Glomerular visceral epithelial cell (primary cell): ENCODE data around the gene RPS8.
"Not testable (repeated sequence)": the region's sequence is repeated elsewhere in the genome, so short reads cannot be mapped to it uniquely, and the experiment has no call there.

ENCODE experiments used
- DNase-seq: peaks from one replicate; pipeline ENCODE4 v3.0.0-alpha.2; 2016; ENCODE audit errors: extremely low spot score

The RPS8 gene

GRCh38 chr1:44775078-44775929 is at the start of gene RPS8:
RPS8 (plus strand) TSS chr1:44775540; CDS start chr1:44775597, 57 bp downstream.
- peak; percentile 91 for DNase-seq

GRCh38 chr1:44730741-44731512 is 44.4 kb upstream of the RPS8 start, which contains the start of gene RNU5D-1:
RNU5D-1 (minus strand) TSS chr1:44731170.
- DNase-seq: peak; percentile 97

GRCh38 chr1:44733365-44733764 is 42.0 kb upstream of the RPS8 start:
- peak; percentile 70 for DNase-seq

DNA sequence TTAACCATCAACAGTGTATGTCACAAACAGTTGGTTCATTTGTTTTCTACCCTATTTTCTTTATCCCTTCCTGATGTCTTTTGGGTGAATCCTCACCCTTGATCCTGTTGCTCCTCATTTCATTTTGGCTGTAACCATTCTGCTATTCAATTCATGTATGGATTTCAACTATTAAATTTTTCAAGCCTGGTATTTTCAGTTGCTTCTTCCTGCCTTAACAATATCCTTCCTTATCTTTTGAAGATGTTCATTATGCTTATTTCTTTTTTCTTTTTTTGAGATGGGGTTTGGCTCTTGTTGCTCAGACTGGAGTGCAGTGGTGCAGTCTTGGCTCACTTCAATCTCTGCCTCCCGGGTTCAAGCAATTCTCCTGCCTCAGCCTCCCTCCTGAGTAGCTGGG is 41.6 kb upstream of the RPS8 start:
- DNase-seq: no peak

- no peak for DNase-seq
These were observed 39.3 kb upstream of the RPS8 start for GRCh38 chr1:44735992-44736391.

DNA sequence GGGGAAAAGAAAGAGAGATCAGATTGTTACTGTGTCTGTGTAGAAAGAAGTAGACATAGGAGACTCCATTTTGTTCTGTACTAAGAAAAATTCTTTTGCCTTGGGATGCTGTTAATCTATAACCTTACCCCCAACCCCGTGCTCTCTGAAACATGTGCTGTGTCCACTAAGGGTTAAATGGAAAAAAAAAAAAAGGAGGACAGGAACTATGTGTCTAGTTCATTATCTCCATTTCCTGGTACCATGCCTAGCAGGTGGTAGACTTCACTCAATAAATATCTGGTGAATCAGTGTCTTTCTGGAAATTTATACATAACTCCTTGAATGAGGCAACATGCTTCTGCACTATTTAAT is 36.4 kb upstream of the RPS8 start:
- not testable (repeated sequence) for DNase-seq

DNA sequence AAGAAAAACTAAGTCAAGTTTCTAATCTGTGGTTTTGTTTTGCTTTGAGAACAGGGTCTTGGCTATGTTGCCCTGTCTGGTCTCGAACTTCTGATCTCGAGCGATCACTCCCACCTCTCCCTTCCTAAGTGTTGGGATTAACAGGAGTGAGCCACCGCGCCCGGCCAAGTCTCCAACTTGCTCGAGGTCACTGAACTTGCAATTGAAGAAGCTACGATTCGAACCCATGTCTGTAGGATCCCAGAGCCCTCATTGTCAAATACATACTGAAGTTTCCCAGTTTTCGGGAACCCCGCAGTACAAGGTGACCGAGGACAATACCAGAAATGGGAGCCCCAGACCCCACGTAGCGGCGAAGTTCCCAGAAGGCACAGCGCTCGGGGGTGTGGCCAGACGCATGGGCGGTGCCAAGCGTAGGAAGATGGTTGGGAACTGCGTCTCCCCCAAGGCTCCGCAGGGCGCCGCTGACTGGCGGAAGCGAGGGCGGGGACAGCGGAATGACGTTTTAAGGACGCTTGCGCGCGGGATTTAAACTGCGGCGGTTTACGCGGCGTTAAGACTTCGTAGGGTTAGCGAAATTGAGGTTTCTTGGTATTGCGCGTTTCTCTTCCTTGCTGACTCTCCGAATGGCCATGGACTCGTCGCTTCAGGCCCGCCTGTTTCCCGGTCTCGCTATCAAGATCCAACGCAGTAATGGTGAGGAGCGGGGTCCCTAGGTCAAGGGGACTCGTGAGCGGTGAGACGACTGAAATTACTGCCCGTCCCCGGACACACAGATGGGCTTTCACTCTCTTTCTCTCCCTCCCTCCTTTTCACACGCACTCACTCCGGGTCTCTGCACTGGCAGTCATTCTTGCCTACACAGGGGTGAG is 35.8 kb upstream of the RPS8 start, which contains the start of gene KIF2C:
Gene KIF2C, plus strand, starts transcription at position 531 of the 872 bp plus-strand sequence. Its CDS starts 96 bp downstream, at position 627.
- peak; percentile 98 for DNase-seq

DNA sequence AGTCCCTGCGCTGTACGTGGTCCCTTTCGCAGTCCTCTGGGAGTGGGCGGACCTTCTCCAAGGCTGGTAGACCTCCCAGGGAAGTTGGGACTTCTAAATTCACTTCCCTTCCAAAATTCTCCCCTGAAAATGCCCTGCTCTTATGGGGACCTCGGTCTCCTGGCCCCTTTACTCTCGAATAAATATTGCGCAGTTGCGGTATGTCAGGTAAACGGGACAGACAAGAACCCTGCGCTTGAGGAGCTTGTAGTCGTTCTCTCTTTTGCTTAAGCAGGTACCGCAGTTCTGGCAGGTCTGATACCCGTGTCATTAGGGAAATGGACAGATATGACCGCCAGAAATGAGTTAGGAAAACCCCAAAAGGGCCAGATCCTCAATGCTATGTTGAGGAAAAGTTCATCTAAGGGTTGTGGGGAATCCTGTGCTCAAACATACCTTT is 35.1 kb upstream of the RPS8 start:
- DNase-seq: no peak

DNA sequence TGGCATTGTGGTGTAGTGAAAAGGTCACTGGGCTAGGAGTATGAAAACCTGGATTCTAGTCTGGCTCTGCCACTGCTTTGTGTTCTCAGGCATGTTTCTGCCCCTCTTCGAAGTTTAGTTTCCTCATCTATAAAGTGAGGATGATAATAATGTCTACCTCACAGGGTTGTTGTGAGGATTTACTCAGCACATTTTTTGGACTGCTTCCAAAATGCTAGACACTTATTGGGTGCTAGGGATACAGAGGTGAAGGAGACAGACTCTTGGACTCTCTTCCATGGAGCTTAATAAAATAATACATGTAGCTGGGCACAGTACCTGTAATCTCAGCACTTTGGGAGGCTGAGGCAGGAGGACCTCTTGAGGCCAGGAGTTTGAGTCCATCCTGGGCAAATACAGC is 32.1 kb upstream of the RPS8 start:
- no peak for DNase-seq

- DNase-seq: no peak
These were observed 27.5 kb upstream of the RPS8 start for GRCh38 chr1:44747878-44748277.

DNA sequence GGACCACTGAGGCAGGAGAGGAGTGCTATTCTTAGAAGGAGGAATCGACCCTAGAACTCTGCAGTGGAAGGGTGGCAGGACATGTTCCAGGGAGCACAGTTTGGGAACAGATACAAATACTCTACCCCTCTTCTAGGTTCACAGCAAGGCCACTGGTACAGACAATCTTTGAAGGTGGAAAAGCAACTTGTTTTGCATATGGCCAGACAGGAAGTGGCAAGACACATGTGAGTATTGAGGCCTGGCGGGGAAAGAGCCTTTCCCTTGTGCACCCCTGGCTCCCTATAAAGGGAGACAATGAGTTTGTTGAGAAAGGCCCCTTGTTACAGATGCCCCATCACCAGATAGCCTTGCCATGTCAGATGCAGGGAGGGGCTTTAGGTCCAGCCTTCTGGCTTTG is 17.9 kb upstream of the RPS8 start:
- DNase-seq: no peak

DNA sequence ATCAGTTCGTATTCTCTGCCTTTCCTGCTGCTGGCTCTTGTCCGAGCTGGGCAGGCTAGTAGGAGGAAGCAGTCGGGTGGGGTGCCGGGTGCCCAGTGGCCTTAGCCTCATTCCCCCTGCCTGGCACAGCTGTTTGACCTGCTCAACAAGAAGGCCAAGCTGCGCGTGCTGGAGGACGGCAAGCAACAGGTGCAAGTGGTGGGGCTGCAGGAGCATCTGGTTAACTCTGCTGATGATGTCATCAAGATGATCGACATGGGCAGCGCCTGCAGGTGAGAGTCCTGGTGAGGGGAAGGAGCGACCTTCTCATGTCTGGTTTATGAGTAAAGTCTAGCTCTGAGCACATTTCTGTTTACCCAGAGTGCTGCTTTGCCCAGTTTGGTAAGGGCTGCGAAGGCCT is 16.3 kb upstream of the RPS8 start:
- DNase-seq: no peak

DNA sequence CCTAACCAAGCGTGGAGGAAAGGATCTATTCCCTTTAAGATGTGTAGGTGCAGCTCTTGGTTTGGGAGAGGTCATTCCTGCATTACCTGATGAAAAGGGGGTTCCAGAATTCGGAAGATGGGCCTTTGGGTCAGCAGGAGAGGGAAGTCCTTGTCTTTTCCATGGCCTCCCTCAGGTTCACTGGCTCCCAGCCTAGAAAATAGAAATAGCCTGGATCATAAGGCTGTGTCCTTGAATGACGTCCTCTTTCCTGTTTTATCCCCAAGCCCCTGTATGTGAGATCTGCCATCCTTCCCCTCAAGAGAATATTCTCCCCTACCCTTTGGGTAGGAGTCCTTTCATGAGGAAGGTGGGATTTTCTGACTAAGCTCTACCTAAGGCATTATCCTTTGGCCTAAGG is 14.5 kb upstream of the RPS8 start:
- no peak for DNase-seq

GRCh38 chr1:44766421-44766820 is 8.9 kb upstream of the RPS8 start:
- DNase-seq: not testable (repeated sequence)

DNA sequence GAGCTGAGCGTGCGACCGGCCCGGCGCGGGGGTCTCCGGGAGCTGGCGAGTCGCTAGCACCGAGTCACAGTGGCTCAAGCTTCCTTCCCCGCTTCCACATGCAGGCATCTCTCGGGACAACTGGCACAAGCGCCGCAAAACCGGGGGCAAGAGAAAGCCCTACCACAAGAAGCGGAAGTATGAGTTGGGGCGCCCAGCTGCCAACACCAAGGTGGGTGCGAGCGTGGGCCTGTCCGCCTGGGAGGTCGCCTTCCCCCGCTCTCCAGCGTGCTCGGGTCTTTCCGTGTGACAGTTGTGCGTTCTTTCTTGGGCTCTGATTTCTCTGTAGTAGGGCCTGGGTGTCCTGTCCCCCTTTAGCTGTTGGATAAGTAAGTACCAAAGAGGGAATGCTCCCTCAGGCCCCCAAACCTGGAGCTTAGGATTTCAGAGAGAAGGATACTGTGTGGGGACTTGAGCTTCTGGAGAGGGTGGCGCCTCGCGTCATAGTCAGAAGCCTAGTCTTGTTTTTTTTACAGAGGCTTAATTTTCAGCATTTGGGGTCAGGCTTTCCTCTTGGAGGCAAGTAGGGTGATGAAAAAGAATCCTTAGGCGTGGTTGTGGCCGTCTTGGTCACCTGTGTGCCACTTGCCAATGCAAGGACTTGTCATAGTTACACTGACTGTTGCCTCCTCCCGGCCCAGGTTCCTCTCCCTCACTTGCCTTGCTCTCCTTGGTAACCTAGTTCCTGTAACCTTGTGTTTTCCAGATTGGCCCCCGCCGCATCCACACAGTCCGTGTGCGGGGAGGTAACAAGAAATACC is 790 bp downstream of the RPS8 start:
- peak; percentile 35 for DNase-seq

DNA sequence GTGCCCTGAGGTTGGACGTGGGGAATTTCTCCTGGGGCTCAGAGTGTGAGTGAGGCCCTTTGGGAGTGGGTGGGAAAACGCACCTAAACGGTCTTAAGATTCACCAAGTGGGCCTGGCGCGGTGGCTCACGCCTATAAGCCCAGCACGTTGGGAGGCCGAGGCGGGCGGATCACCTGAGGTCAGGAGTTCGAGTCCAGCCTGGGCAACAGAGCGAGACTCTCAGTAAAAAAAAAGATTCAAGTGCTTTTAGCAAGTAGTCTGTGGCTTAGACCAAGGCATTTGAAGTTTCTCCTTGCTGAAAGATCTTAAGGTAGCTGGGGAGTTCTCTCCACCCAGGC is 1.4 kb downstream of the RPS8 start:
- no peak for DNase-seq

- no peak for DNase-seq
These were observed 2.2 kb downstream of the RPS8 start for GRCh38 chr1:44777547-44777946.

- DNase-seq: no peak
These were observed 2.8 kb downstream of the RPS8 start for GRCh38 chr1:44777969-44778635.

DNA sequence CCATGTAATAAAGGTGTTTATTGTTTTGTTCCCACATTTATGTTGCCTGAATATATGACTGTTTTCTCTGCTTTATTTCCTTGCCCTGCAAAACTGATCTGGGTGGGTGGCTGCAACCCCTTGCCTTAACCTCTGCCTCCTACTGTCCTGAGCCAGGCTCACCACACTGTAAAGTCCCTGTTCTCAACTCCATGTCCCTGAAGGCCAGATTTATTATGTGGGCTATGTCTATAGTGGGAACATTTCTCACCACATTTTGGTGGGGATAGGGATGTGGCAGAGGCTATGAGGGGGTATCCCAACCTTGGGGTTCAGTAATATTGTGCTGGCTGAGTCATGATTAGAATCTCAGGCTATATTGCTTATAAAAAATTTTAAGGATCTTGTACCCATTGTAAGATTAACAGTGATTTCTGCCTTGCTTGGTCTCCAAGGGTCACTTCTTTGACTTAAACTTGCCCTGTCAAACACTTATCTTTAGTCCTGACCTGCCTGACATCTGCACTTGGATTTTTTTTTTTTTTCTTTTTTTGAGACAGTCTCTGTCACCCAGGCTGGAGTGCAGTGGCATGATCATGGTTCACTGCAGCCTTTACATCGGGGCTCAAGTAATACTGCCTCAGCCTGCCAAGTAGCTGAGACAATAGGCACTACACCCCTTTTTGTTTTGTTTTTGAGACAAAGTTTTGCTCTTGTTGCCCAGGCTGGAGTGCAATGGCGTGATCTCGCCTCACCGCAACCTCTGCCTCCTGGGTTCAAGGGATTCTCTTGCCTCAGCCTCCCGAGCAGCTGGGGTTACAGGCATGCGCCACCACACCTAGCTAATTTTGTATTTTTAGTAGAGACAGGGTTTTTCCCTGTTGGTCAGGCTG is 3.6 kb downstream of the RPS8 start:
- no peak for DNase-seq
